Ovary (tissue), 9 donors: ENCODE results near the gene DGKG. TPM values are rescaled to one million over a fixed set of nuclear protein-coding genes. Genes with fewer than 3 reads are reported as not detected.

Experiments
- DNase-seq, 5 donors: peaks; one replicate each; pipeline ENCODE4 v3.0.0-alpha.2; 2019 to 2020
- H3K27ac ChIP-seq, 2 donors: fragments of 200-600 bp; one replicate each; pipeline versions ENCODE4 v1.5.1 to v1.8.0; 2019 to 2022
- H3K27me3 ChIP-seq: fragments of 200-600 bp; one replicate; pipeline ENCODE4 v1.8.0; 2022
- H3K36me3 ChIP-seq: fragments of 200-600 bp; sonication (generic); one replicate; pipeline ENCODE4 v1.5.1; 2019
- H3K4me1 ChIP-seq: one replicate; pipeline ENCODE4 v1.8.1; 2013; ENCODE audit warnings: mild to moderate bottlenecking, moderate library complexity; ENCODE audit not compliant: insufficient read depth
- H3K4me3 ChIP-seq: fragments of 200-600 bp; sonication (generic); one replicate; pipeline ENCODE4 v1.5.1; 2017
- H3K9me3 ChIP-seq, 2 donors: fragments of 200-600 bp in 1 of 2; sonication (generic) in 1 of 2; one replicate each; pipeline versions ENCODE4 v1.5.1 to v1.8.1; 2013 to 2019; ENCODE audit warnings: mild to moderate bottlenecking in 1 of 2, moderate library complexity in 1 of 2
- EP300 ChIP-seq: sonication (generic); formaldehyde crosslinking; IDR thresholded peaks from one replicate; pipeline ENCODE4 v1.6.1; 2017; ENCODE audit warnings: antibody characterized with exemption
- POLR2A ChIP-seq: fragments of 450-650 bp; IDR thresholded peaks from one replicate; pipeline ENCODE4 v1.6.1; 2017; ENCODE audit warnings: antibody characterized with exemption, mild to moderate bottlenecking, moderate library complexity
- WGBS, 3 donors: extraction: QIAGEN DNeasy Blood & Tissue Kit in 1 of 3; methylation state at CpG; one replicate each; pipeline versions ENCODE4 v1.1.5 to v1.1.7; 2013 to 2017; 5-methylcytosine and 5-hydroxymethylcytosine counted together
- intact Hi-C, 4 donors: fragments of 100-400 bp; cut with DNase I; formaldehyde crosslinking; loops; one replicate each; pipeline versions ENCODE4 v1.11.0 to v1.15.1; 2022 to 2023
- polyA plus RNA-seq, 2 donors: library from polyadenylated mRNA; stranded (reverse); fragments of 200-250 nt in 1 of 2; fragments of 350-450 nt in 1 of 2; fragmentation: Illumina TruSeq in 1 of 2; extraction: RNeasy Lipid Tissue Mini Kit (QIAGEN cat#74804) in 1 of 2; gene quantifications; one replicate each; pipeline ENCODE4 v1.2.3, GENCODE V29; 2013 to 2014
- total RNA-seq, 7 donors: library from RNA; depleted of rRNA in 2 of 7; stranded (reverse); fragments of >200 nt in 2 of 7; fragmentation: NEBNext Ultra II Directional in 3 of 7; extraction: Animal tissue kit (Norgen Biotek cat#: 25700) in 3 of 7; gene quantifications; one replicate each; pipeline versions ENCODE4 v1.1.0 to v1.2.4, GENCODE V29; 2016 to 2023
- TF ChIP-seq, protein P1 (sequence below), 3 donors: fragments of 450-650 bp in 2 of 3; fragments of 200-600 bp in 1 of 3; IDR thresholded peaks; one replicate each; pipeline versions ENCODE4 v1.5.1 to v1.8.0; 2016 to 2022; ENCODE audit warnings: antibody characterized with exemption in 3 of 3, mild to moderate bottlenecking in 1 of 3
- donor health status: DM: no; HTN: no; CAD: no; lungs with moderate emphysema.
- donor health status: DM: no; HTN: no; CAD: no.
- donor health status: Bipolar disorder and iron deficiency.
- donor health status: DM: yes; HTN: yes; CAD: no.
- donor health status: DM: no; HTN: no; CAD: no.
- donor health status: DM: yes; HTN: yes; CAD: no.

Gene DGKG
- total and polyA plus RNA-seq, 9 donors, result 1.0 to 7.0 (median 4.1) TPM

DNA sequence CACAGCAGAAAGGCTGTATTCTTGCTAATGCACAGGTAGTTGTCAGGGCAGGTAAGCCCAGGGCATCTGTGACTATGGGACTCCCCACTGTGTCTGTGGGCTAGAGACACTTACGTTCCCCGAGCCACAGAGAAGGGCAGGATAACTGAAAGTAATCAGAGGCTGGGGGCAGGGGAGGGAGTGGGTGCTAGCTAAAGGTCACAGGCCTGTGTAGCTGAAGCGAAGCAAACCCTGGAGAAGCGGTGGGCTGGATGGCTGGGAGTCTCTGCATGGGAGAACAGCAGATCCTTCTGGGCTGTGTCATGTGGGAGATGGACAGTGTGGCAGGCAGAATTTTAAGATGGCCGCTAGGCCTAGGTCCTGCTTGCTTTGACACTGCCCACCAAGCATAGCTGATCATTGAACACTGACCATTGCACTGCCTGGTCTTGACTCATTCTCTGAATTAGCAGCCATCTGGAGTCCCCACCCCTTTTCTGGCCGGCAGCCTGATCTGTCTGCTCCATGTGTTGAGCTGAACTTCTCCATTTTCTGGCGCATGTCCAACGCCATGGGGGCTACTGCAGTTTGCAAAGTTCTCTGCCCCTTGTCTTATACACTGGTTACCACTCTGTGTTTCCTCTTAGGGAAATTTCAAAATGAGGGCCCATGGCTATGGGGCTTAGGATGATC is 110.0 kb downstream of the DGKG start:
- H3K27ac ChIP-seq, result no peak overlapping the region
- TF ChIP-seq EP300, result no peak
- TF ChIP-seq POLR2A, result no peak
- TF ChIP-seq, protein P1, sequence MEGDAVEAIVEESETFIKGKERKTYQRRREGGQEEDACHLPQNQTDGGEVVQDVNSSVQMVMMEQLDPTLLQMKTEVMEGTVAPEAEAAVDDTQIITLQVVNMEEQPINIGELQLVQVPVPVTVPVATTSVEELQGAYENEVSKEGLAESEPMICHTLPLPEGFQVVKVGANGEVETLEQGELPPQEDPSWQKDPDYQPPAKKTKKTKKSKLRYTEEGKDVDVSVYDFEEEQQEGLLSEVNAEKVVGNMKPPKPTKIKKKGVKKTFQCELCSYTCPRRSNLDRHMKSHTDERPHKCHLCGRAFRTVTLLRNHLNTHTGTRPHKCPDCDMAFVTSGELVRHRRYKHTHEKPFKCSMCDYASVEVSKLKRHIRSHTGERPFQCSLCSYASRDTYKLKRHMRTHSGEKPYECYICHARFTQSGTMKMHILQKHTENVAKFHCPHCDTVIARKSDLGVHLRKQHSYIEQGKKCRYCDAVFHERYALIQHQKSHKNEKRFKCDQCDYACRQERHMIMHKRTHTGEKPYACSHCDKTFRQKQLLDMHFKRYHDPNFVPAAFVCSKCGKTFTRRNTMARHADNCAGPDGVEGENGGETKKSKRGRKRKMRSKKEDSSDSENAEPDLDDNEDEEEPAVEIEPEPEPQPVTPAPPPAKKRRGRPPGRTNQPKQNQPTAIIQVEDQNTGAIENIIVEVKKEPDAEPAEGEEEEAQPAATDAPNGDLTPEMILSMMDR (IDR thresholded peaks at IDR 0.05), result no peak
- 76 to 83% (median 77%) methylated on average over 8 of the region's 8 CpGs for WGBS, 3 donors
- no peak for DNase-seq
- H3K4me1 ChIP-seq, result no peaks in the 10 kb centered on the region
- H3K4me3 ChIP-seq, result no peak overlapping the region
- H3K36me3 ChIP-seq, result no peaks in the 10 kb centered on the region
- H3K9me3 ChIP-seq, result no peaks in the 10 kb centered on the region
- no peaks in the 10 kb centered on the region for H3K27me3 ChIP-seq
- intact Hi-C loops, result loop anchor here in 3 of 4 donors (10.0 kb wide), 2 partner anchors 267 to 293 kb away; partner anchors contain the start of gene CRYGS (in 1 of the 3)

DNA sequence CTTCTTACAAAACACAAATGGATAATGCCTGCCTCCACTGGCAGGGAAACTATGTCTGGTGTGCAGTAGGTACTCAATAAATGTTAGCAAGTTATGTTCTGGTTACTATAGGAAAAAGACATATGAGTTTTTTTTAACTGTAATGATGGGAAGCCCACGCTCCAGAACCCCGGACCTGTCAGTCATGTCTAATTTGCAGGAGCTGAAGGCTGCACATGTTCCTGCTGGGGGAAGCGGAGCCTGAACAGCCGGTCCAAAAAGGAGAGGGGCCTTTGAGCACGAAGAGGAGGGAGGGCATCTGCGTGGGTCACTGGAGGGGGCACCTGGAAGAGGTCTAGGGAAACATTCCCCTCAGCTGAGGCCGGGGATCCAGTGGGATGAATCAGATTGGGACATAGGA is 113.2 kb downstream of the DGKG start:
- WGBS, 3 donors, result 70 to 86% (median 74%) methylated on average over 7 of the region's 7 CpGs
- Histone ChIP-seq H3K36me3 (no peaks in the 10 kb centered on the region), H3K4me3 (no peak overlapping the region), H3K9me3 (no peaks in the 10 kb centered on the region), H3K4me1 (no peaks in the 10 kb centered on the region), H3K27ac (no peak overlapping the region), H3K27me3 (no peaks in the 10 kb centered on the region)
- intact Hi-C loops, result loop anchor here in 1 of 4 donors (10.0 kb wide), 1 partner anchor 264 kb away; no protein-coding TSS in a partner anchor
- no peak for DNase-seq
- TF ChIP-seq, protein P1 (IDR thresholded peaks at IDR 0.05), result no peak
- TF ChIP-seq EP300 (no peak), POLR2A (no peak)

DNA sequence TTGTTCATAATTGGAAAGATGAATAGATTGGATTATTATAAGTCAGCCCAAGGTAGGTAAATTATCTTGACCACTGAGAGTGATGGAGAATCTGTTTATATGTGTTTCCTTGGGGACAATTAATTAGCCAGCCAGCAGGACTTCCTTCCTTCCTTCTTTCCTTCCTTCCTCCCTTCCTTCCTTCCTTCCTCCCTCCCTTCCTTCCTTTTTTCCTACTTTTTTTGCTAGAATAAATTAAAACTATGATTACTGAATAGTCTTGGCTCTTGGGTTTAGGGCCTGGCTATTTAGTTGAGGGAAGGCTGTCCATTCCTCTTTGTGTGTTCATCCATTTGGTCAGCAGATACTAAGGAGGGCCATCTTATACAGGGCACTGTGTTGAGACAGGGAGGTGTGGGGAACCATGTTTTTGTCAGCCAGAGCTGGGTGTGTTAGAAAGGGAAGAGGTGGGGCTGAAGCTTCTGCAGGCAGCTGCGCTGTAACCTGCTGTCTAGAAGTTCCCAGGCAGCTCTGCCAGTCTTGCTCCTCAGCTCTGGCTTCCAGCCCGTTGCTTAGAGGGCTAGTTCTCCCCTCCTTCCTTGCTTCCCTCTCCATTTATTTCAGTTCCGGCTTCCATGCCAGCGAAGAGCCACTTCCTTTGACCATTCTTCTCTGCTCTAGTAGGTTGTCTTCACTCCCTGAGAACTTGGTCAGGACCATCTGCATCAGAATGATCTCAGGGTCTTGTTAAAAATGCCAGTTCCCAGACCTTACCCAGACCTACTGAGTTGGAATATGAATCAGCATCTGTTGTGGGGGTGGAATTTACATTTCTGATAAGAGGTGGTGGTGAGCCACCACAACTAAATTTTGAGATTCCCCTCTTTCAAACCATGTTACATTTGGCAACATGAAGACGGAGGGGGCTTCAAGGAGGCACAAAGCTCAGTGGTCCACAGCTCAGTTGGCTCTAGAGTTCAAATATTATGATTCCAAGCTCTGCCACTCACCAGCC is 113.9 kb downstream of the DGKG start:
- no peaks in the 10 kb centered on the region for H3K9me3 ChIP-seq
- intact Hi-C loops, result loop anchor here in 1 of 4 donors (10.0 kb wide), 1 partner anchor 263 kb away; no protein-coding TSS in a partner anchor
- H3K27me3 ChIP-seq, result no peaks in the 10 kb centered on the region
- no peak overlapping the region for H3K4me3 ChIP-seq
- H3K4me1 ChIP-seq, result no peaks in the 10 kb centered on the region
- H3K27ac ChIP-seq, result no peak overlapping the region
- H3K36me3 ChIP-seq, result no peaks in the 10 kb centered on the region
- DNase-seq, result no peak
- no peak for TF ChIP-seq EP300
- TF ChIP-seq POLR2A, result no peak
- TF ChIP-seq, protein P1 (IDR thresholded peaks at IDR 0.05), result no peak
- WGBS, 3 donors, result 62 to 71% (median 70%) methylated on average over 5 of the region's 5 CpGs

DNA sequence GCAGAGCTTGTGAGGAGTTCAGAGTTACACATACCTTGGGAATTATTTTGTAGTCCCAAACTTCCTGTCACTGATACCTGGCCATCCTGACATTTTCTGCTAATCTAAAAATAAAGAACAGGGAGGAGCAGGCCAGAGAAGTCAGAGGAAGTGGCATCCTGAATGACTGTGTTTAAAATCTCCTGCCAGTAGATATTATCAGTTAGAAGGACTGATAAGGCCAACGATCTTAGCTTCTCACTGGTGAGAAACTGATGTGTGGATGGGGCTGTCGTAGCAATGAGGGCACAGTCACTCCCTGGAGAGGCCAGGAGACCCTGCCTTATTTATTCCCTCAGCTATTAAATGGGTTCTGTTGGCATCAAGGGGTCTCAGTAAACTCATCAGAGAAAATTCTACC is 115.1 kb downstream of the DGKG start:
- Histone ChIP-seq H3K27ac (no peak overlapping the region), H3K27me3 (no peaks in the 10 kb centered on the region), H3K9me3 (no peaks in the 10 kb centered on the region), H3K4me3 (no peak overlapping the region), H3K4me1 (peaks cover 4% of the 10 kb centered on the region), H3K36me3 (no peaks in the 10 kb centered on the region)
- 39 to 54% (median 43%) methylated on average over 2 of the region's 2 CpGs for WGBS, 3 donors
- TF ChIP-seq, protein P1 (IDR thresholded peaks at IDR 0.05), result no peak
- no peak for TF ChIP-seq EP300
- TF ChIP-seq POLR2A, result no peak
- intact Hi-C loops, result loop anchor here in 1 of 4 donors (10.0 kb wide), 1 partner anchor 262 kb away; no protein-coding TSS in a partner anchor
- no peak for DNase-seq
